ENCODE measurements around the gene GARNL3. TPM values are rescaled to one million over a fixed set of nuclear protein-coding genes. Genes with fewer than 3 reads are reported as not detected.
A peak's percentile ranks its signal among the peaks of the same experiment; 100 is the strongest.

GARNL3 gene
- total and polyA plus RNA-seq, 2 donors (not counting 3 experiments of a cell fraction or from before 2014, with no cell fraction given): 1.4 to 8.3 TPM

GRCh38 chr9:127229691-127230417 is 34.7 kb upstream of the GARNL3 start:
- Histone ChIP-seq H2AFZ (ENCODE audit: low read depth, low read length) (no peak overlapping the region), H3K79me2 (ENCODE audit: control insufficient read depth, insufficient read depth, low read length) (no peaks in the 10 kb centered on the region), H3K36me3 (ENCODE audit: control insufficient read depth in 2 of 2, extremely low read depth in 1 of 2, insufficient read depth in 2 of 2, low read length in 2 of 2) (no peaks in the 10 kb centered on the region), H3K4me2 (ENCODE audit: insufficient read depth, low read length) (no peak overlapping the region), H3K9me3 (replicated peaks; ENCODE audit: control insufficient read depth, insufficient read depth, low read length) (no peaks in the 10 kb centered on the region), H3K27me3 (ENCODE audit: control insufficient read depth in 2 of 2, insufficient read depth in 2 of 2, low read length in 2 of 2) (no peaks in the 10 kb centered on the region), H3K27ac (ENCODE audit: insufficient read depth, low read depth, low read length) (no peak overlapping the region), H4K20me1 (replicated peaks; ENCODE audit: control insufficient read depth, extremely low read depth, insufficient read depth, low read length) (no peaks in the 10 kb centered on the region), H3K9ac (replicated peaks; ENCODE audit: extremely low read depth, insufficient read depth, low read length) (no peak overlapping the region), H3K9me1 (replicated peaks; ENCODE audit: control insufficient read depth, extremely low read depth, insufficient read depth, low read length) (no peaks in the 10 kb centered on the region), H3K4me3 (replicated peaks in 1 of 3; ENCODE audit: insufficient read depth in 1 of 3, low read depth in 1 of 3, low read length in 3 of 3) (no peak overlapping the region), H3K4me1 (ENCODE audit: control insufficient read depth, extremely low read depth, insufficient read depth, low read length) (peaks cover 6% of the 10 kb centered on the region)
- no peak for DNase-seq (ENCODE audit: low read depth, low spot score)
- peak; percentile 26 for FAIRE-seq
- CTCF ChIA-PET: interaction anchor here (1.1 to 2.0 kb wide), 3 partner anchors 10 to 118 kb away, joined by 3 to 10 read pairs (median 4); no protein-coding TSS in a partner anchor
- BruUV-seq (replicated peaks): no TSS peak
- POLR2A ChIA-PET: no interaction called here
- dilution Hi-C loops (cut with MboI; ENCODE audit: extremely low pct_ligation_motif_present, low sequenced_read_pairs) (no loop called here), intact Hi-C loops (cut with micrococcal nuclease) (loop anchor here (5.0 kb wide), 1 partner anchor 487 kb away; the partner anchor contains the start of genes PTRH1 and TTC16)
- TF ChIP-seq JUN (IDR thresholded peaks at IDR 0.05; ENCODE audit: borderline replicate concordance, insufficient read depth, insufficient read length, low read depth) (no peak), EZH2 (IDR thresholded peaks at IDR 0.05; ENCODE audit: borderline replicate concordance, low read depth, low read length, severe bottlenecking) (no peak), FOS (IDR thresholded peaks at IDR 0.05; ENCODE audit: borderline replicate concordance, insufficient read depth, low read length) (no peak), POLR2AphosphoS5 (IDR thresholded peaks at IDR 0.05; ENCODE audit: insufficient read depth, low read depth, low read length) (no peak), GATA2 (IDR thresholded peaks at IDR 0.05; ENCODE audit: insufficient read depth, insufficient read length, low read depth, low read length) (no peak), MYC (IDR thresholded peaks at IDR 0.05; ENCODE audit: low read depth, low read length) (no peak), MAX (IDR thresholded peaks at IDR 0.05; ENCODE audit: insufficient read depth, insufficient read length) (no peak), POLR2A (IDR thresholded peaks at IDR 0.05; ENCODE audit: low read depth, low read length) (no peak), CTCF (IDR thresholded peaks at IDR 0.05; ENCODE audit: extremely low read depth in 1 of 2, insufficient read depth in 1 of 2, low read depth in 1 of 2, low read length in 2 of 2) (no peak)
